ENCODE results near the gene CD68. TPM values are rescaled to one million over a fixed set of nuclear protein-coding genes. Genes with fewer than 3 reads are reported as not detected.

The CD68 gene
- total RNA-seq, 1 donor from 2014 or later = 40.0 TPM

DNA sequence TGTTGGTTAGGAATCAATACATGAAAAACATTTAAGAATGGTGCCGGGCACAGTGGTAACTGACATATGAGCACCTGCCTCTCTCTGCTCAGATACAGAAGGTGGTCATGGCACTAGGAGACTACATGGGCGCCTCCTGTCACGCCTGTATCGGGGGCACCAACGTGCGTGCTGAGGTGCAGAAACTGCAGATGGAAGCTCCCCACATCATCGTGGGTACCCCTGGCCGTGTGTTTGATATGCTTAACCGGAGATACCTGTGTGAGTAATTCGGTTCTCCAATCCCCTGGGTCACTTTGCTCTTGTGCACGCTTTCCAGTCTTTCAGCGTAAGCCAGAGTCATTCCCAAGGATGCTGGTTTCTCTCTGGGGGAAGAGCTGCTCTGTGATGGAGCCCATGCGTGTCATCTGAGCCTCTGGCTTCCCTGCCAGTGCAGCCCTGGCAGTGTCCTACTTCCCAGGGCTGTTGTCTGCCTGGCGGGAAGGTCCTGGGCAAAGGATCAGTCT, 3.0 kb upstream of the CD68 start:
- H3K4me1 ChIP-seq = peaks cover 62% of the 10 kb centered on the region
- intact Hi-C loops (cut with DNase I) = loop anchor here (5.0 kb wide), 1 partner anchor 266 kb away; no protein-coding TSS in a partner anchor
- no peak for TF ChIP-seq POLR2A (IDR thresholded peaks at IDR 0.05)
- TF ChIP-seq, protein P1, sequence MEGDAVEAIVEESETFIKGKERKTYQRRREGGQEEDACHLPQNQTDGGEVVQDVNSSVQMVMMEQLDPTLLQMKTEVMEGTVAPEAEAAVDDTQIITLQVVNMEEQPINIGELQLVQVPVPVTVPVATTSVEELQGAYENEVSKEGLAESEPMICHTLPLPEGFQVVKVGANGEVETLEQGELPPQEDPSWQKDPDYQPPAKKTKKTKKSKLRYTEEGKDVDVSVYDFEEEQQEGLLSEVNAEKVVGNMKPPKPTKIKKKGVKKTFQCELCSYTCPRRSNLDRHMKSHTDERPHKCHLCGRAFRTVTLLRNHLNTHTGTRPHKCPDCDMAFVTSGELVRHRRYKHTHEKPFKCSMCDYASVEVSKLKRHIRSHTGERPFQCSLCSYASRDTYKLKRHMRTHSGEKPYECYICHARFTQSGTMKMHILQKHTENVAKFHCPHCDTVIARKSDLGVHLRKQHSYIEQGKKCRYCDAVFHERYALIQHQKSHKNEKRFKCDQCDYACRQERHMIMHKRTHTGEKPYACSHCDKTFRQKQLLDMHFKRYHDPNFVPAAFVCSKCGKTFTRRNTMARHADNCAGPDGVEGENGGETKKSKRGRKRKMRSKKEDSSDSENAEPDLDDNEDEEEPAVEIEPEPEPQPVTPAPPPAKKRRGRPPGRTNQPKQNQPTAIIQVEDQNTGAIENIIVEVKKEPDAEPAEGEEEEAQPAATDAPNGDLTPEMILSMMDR (IDR thresholded peaks at IDR 0.05) = no peak
- no peak for TF ChIP-seq POLR2AphosphoS5 (IDR thresholded peaks at IDR 0.05; ENCODE audit: insufficient read depth in 1 of 2, low read depth in 1 of 2)
- peaks cover 6 to 52% of the 10 kb centered on the region in 2 donors for H3K36me3 ChIP-seq
- H3K4me3 ChIP-seq = no peak overlapping the region
- H3K9me3 ChIP-seq = no peaks in the 10 kb centered on the region
- H3K27ac ChIP-seq = no peak overlapping the region
- DNase-seq (ENCODE audit: extremely low spot score in 2 of 2) = peak in 1 of 2 donors; percentile 81
- no peaks in the 10 kb centered on the region for H3K27me3 ChIP-seq

DNA sequence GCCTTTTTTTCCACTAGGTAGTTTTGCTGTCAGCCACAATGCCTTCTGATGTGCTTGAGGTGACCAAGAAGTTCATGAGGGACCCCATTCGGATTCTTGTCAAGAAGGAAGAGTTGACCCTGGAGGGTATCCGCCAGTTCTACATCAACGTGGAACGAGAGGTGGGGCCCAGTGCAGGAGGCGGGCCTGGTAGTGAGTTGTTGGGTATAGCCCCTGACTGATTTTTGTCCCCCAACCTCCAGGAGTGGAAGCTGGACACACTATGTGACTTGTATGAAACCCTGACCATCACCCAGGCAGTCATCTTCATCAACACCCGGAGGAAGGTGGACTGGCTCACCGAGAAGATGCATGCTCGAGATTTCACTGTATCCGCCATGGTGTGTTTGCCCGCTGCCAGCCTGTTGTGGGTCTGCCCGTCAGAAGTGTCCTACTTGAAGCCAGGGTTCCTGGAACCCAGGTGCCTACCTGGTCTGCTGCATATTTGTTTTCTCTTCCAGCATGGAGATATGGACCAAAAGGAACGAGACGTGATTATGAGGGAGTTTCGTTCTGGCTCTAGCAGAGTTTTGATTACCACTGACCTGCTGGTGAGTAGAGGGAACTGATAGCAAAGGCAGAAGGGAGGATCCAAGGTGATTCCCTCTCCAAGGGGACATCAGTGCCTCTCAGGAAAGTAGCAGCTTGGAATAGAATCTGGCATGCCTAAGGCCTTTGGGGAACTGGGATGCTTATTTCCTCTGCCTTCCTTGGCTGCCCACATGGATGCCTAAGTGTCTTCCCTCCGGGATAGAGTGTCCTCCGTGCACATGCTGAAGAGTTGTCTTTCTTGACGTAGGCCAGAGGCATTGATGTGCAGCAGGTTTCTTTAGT, 1.9 kb upstream of the CD68 start:
- H3K27me3 ChIP-seq = no peaks in the 10 kb centered on the region
- peaks cover 68% of the 10 kb centered on the region for H3K4me1 ChIP-seq
- no peak overlapping the region for H3K4me3 ChIP-seq
- H3K27ac ChIP-seq = peak overlapping the region; percentile 97
- intact Hi-C loops (cut with DNase I) = loop anchor here (5.0 kb wide), 1 partner anchor 265 kb away; no protein-coding TSS in a partner anchor
- H3K36me3 ChIP-seq = peaks cover 6 to 52% of the 10 kb centered on the region in 2 donors
- TF ChIP-seq POLR2A (IDR thresholded peaks at IDR 0.05) = no peak
- no peak for TF ChIP-seq POLR2AphosphoS5 (IDR thresholded peaks at IDR 0.05; ENCODE audit: insufficient read depth in 1 of 2, low read depth in 1 of 2)
- TF ChIP-seq, protein P1 (IDR thresholded peaks at IDR 0.05) = no peak
- H3K9me3 ChIP-seq = no peaks in the 10 kb centered on the region
- DNase-seq (ENCODE audit: extremely low spot score in 2 of 2) = peak in 1 of 2 donors; percentile 85

DNA sequence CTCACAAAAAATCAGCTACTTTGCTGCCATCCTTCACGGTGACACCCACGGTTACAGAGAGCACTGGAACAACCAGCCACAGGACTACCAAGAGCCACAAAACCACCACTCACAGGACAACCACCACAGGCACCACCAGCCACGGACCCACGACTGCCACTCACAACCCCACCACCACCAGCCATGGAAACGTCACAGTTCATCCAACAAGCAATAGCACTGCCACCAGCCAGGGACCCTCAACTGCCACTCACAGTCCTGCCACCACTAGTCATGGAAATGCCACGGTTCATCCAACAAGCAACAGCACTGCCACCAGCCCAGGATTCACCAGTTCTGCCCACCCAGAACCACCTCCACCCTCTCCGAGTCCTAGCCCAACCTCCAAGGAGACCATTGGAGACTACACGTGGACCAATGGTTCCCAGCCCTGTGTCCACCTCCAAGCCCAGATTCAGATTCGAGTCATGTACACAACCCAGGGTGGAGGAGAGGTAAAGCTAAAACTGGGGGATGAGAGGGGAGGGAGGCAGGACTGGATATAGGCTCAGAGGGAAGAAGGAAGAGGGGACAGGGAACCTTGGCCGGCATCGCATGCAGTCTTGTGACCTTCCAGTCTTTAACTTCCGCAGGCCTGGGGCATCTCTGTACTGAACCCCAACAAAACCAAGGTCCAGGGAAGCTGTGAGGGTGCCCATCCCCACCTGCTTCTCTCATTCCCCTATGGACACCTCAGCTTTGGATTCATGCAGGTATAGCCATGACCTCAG, 581 bp downstream of the CD68 start:
- Histone ChIP-seq H3K9me3 (no peaks in the 10 kb centered on the region), H3K27ac (peak overlapping the region; percentile 97), H3K4me1 (peaks cover 73% of the 10 kb centered on the region), H3K4me3 (peak overlapping the region; percentile 25 to 28), H3K27me3 (no peaks in the 10 kb centered on the region), H3K36me3 (peaks cover 6 to 40% of the 10 kb centered on the region in 2 donors)
- intact Hi-C loops (cut with DNase I) = loop anchor here (5.0 kb wide), 1 partner anchor 262 kb away; no protein-coding TSS in a partner anchor
- TF ChIP-seq POLR2A (IDR thresholded peaks at IDR 0.05) (no peak), POLR2AphosphoS5 (IDR thresholded peaks at IDR 0.05; ENCODE audit: insufficient read depth in 1 of 2, low read depth in 1 of 2) (no peak)
- TF ChIP-seq, protein P1 (IDR thresholded peaks at IDR 0.05) = no peak
- no peak for DNase-seq (ENCODE audit: extremely low spot score in 2 of 2)

DNA sequence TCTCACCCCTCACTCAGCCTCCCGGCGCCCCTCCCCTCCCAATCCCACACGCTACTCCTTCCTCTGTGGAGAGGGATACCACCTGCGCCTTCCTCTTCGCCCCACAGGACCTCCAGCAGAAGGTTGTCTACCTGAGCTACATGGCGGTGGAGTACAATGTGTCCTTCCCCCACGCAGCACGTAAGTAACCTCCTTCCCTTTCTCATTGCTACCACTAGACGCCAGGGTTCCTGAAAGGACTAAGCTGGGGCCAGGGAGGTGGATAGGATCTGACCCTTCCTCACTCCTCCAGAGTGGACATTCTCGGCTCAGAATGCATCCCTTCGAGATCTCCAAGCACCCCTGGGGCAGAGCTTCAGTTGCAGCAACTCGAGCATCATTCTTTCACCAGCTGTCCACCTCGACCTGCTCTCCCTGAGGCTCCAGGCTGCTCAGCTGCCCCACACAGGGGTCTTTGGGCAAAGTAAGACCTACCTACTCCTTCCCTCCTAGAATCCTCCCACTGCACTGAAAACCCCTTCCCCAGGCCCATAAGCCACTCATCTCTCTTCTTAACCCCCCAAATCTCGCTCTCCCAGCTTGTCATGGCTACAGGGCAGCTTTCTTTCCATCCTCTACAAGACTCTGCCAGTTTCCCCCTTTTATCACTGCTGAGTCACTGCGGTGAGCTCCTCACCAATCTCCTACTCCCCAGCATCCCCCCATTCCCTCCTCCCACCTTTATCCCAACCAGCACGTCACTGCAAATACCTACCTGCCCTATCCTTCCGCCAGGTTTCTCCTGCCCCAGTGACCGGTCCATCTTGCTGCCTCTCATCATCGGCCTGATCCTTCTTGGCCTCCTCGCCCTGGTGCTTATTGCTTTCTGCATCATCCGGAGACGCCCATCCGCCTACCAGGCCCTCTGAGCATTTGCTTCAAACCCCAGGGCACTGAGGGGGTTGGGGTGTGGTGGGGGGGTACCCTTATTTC, 1.5 kb downstream of the CD68 start:
- Histone ChIP-seq H3K4me1 (peaks cover 71% of the 10 kb centered on the region), H3K4me3 (peak overlapping the region; percentile 6 to 28)
- DNase-seq (ENCODE audit: extremely low spot score in 2 of 2) = no peak

More for the DNA sequence above, 1.5 kb downstream of the CD68 start:
- Histone ChIP-seq H3K36me3 (peaks cover 3 to 31% of the 10 kb centered on the region in 2 donors), H3K27me3 (no peaks in the 10 kb centered on the region), H3K27ac (peak overlapping the region; percentile 97), H3K9me3 (no peaks in the 10 kb centered on the region)
- intact Hi-C loops (cut with DNase I) = no loop called here
- TF ChIP-seq, protein P1 (IDR thresholded peaks at IDR 0.05) = no peak
- TF ChIP-seq POLR2A (IDR thresholded peaks at IDR 0.05) (no peak), POLR2AphosphoS5 (IDR thresholded peaks at IDR 0.05; ENCODE audit: insufficient read depth in 1 of 2, low read depth in 1 of 2) (no peak)
